Activated effector memory CD4-positive, alpha-beta T cell treated with anti-CD3 and anti-CD28 coated beads, Interleukin-2, amount 50 U/mL, for 16 hours (primary cell): ENCODE results near the gene GRIN2C.

Source experiments
- DNase-seq: peaks from one replicate; pipeline ENCODE4 v3.0.0-alpha.2; 2020

GRIN2C gene

GRCh38 chr17:74796211-74796610 is 63.5 kb downstream of the GRIN2C start:
- DNase-seq, result no peak

GRCh38 chr17:74795327-74796020 is 64.2 kb downstream of the GRIN2C start:
- no peak for DNase-seq

GRCh38 chr17:74792586-74793105 is 67.0 kb downstream of the GRIN2C start:
- DNase-seq, result no peak
